SJCRH30 (cell line): Measurements from ENCODE around the gene RAMP1. TPM values are rescaled to one million over a fixed set of nuclear protein-coding genes. Genes with fewer than 3 reads are reported as not detected.
"Not testable (repeated sequence)": the region's sequence is repeated elsewhere in the genome, so short reads cannot be mapped to it uniquely, and the experiment has no call there.

Experiments used
- DNase-seq, 2 experiments: peaks; one replicate each; pipeline ENCODE4 v3.0.0-alpha.2; 2015 to 2020
- H3K27ac ChIP-seq: fragments of 250-450 bp; sonication (Bioruptor Pico); 2 replicates; pipeline ENCODE4 v1.5.1; 2020; ENCODE audit warnings: mild to moderate bottlenecking, moderate library complexity
- H3K27me3 ChIP-seq: fragments of 250-450 bp; sonication (Bioruptor Pico); 2 replicates; pipeline ENCODE4 v1.5.1; 2020; ENCODE audit warnings: mild to moderate bottlenecking, moderate library complexity
- H3K36me3 ChIP-seq: fragments of 250-450 bp; sonication (Bioruptor Pico); 2 replicates; pipeline ENCODE4 v1.5.1; 2020; ENCODE audit warnings: mild to moderate bottlenecking, moderate library complexity
- H3K4me1 ChIP-seq: fragments of 250-450 bp; sonication (Bioruptor Pico); 2 replicates; pipeline ENCODE4 v1.5.1; 2020; ENCODE audit warnings: mild to moderate bottlenecking, moderate library complexity
- H3K4me3 ChIP-seq: fragments of 250-450 bp; sonication (Bioruptor Pico); 2 replicates; pipeline ENCODE4 v1.5.1; 2020; ENCODE audit warnings: mild to moderate bottlenecking, moderate library complexity
- H3K9me3 ChIP-seq: fragments of 250-450 bp; sonication (Bioruptor Pico); replicated peaks from 2 replicates; pipeline ENCODE4 v1.5.1; 2020; ENCODE audit warnings: mild to moderate bottlenecking, moderate library complexity
- total RNA-seq: library from RNA; depleted of rRNA; stranded (reverse); fragments of >200 nt; shearing (Covaris generic); gene quantifications from 2 replicates; pipeline ENCODE4 v1.2.3, GENCODE V29; 2014; rRNA removed

The RAMP1 gene
- total RNA-seq = not detected in 2 replicates

DNA sequence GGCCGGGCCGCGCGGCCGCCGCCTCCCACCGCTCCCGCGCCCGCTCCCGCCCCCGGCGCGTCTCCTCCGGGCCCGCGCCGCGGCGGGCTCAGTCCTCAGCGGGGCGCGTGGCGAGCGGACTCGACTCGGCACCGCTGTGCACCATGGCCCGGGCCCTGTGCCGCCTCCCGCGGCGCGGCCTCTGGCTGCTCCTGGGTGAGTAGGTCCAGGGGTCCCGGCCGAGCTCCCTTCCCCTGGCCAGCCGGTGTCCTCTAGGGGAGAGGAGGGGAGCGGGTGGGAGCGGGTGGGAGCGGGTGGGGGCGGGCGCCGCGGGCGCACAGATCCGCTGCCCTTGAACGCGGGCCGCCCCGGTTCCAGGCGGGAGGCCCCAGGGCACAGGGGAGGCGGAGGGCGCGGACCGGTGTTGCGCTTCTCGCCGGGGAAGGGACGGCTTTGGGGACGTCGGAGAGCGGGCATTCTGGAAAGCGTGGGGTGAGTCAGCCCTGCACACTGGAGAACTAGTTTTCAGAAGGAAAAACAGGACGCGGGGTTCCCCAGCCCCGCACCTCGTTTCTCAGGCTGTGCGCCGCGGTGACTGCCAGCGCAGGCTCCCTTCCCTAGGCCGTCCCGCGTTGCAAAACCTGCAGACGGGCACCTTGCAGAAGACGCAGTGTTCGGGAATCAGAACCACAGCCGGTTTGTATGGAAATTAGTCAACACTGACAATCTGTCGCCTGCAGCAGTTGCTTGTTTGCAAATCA is at the start of gene RAMP1:
TSS of gene RAMP1 (plus strand) at position 91 of the 740 bp plus-strand sequence. CDS start at position 144, 53 bp downstream.
- H3K27ac ChIP-seq = no peak within 1 kb of the TSS
- H3K4me1 ChIP-seq = peaks cover 17% of the 10 kb centered on the region
- H3K36me3 ChIP-seq = no peaks in the 10 kb centered on the region
- H3K4me3 ChIP-seq = no peak within 1 kb of the TSS
- no peaks in the 10 kb centered on the region for H3K9me3 ChIP-seq
- DNase-seq = no peak
- H3K27me3 ChIP-seq = no peaks in the 10 kb centered on the region

- Histone ChIP-seq H3K4me1 (no peaks in the 10 kb centered on the region), H3K36me3 (no peaks in the 10 kb centered on the region), H3K27ac (no peak overlapping the region), H3K9me3 (no peaks in the 10 kb centered on the region), H3K4me3 (no peak overlapping the region), H3K27me3 (peaks cover 7% of the 10 kb centered on the region; the same call in 1 of the 2 replicates)
- DNase-seq = no peak
These were observed 43.8 kb upstream of the RAMP1 start for GRCh38 chr2:237815637-237816036.

DNA sequence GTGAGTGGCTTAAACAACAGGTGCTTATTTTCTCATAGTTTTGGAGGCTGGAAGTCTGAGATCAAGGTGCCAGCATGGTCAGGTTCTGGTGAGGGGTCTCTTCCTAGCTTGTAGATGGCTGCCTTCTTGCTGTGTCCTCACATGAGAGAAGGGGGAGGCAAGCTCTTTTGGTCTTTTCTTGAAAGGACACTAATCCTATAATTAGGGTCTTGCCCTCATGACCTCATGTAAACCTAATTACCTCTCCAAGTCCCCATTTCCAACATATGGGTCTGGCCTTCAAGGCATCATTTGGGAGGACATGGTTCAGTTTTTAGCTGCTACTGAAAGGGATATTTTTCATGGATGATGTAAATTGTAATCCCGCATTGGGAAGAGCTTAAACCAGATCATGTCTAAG is 42.9 kb upstream of the RAMP1 start:
- Histone ChIP-seq H3K9me3 (no peaks in the 10 kb centered on the region), H3K4me1 (no peaks in the 10 kb centered on the region), H3K27ac (no peak overlapping the region), H3K27me3 (peaks cover 7% of the 10 kb centered on the region; the same call in 1 of the 2 replicates), H3K36me3 (no peaks in the 10 kb centered on the region), H3K4me3 (no peak overlapping the region)
- DNase-seq = no peak

GRCh38 chr2:237818066-237818473 is 41.4 kb upstream of the RAMP1 start:
- DNase-seq = no peak
- Histone ChIP-seq H3K9me3 (no peaks in the 10 kb centered on the region), H3K36me3 (no peaks in the 10 kb centered on the region), H3K27ac (no peak overlapping the region), H3K4me1 (no peaks in the 10 kb centered on the region), H3K27me3 (peaks cover 7% of the 10 kb centered on the region; the same call in 1 of the 2 replicates), H3K4me3 (no peak overlapping the region)

DNA sequence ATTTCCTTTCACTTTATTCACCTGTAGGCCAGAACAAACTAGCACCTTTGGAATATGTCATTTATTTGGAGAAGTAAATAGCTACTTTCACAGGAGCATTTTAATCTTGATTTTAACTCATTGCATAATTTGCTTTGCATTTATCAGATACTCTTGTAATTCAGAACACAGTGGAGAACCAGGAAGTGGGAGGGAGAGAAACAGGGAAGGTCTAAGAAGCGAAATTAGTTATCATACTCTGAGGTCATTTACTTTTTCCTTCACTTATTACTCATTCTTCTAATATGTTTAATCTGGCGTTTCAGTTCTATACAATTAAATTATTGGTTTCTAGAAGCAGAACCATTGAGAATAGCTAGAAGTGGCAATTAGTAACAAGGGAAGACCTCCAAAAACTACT is 40.2 kb upstream of the RAMP1 start:
- H3K4me3 ChIP-seq = no peak overlapping the region
- DNase-seq = no peak
- no peak overlapping the region for H3K27ac ChIP-seq
- no peaks in the 10 kb centered on the region for H3K36me3 ChIP-seq
- H3K4me1 ChIP-seq = no peaks in the 10 kb centered on the region
- H3K27me3 ChIP-seq = peaks cover 9% of the 10 kb centered on the region; the same call in 1 of the 2 replicates
- H3K9me3 ChIP-seq = no peaks in the 10 kb centered on the region

GRCh38 chr2:237820421-237820820 is 39.0 kb upstream of the RAMP1 start:
- no peak for DNase-seq
- no peak overlapping the region for H3K4me3 ChIP-seq
- peaks cover 13% of the 10 kb centered on the region; the same call in 1 of the 2 replicates for H3K27me3 ChIP-seq

GRCh38 chr2:237823544-237823943 is 35.9 kb upstream of the RAMP1 start:
- H3K9me3 ChIP-seq = no peaks in the 10 kb centered on the region
- peaks cover 9% of the 10 kb centered on the region; the same call in 1 of the 2 replicates for H3K27me3 ChIP-seq
- no peaks in the 10 kb centered on the region for H3K36me3 ChIP-seq
- no peak overlapping the region for H3K27ac ChIP-seq
- no peak overlapping the region for H3K4me3 ChIP-seq
- no peaks in the 10 kb centered on the region for H3K4me1 ChIP-seq
- DNase-seq = no peak

More at GRCh38 chr2:237820421-237820820, 39.0 kb upstream of the RAMP1 start:
- Histone ChIP-seq H3K9me3 (no peaks in the 10 kb centered on the region), H3K27ac (no peak overlapping the region), H3K36me3 (no peaks in the 10 kb centered on the region), H3K4me1 (no peaks in the 10 kb centered on the region)

DNA sequence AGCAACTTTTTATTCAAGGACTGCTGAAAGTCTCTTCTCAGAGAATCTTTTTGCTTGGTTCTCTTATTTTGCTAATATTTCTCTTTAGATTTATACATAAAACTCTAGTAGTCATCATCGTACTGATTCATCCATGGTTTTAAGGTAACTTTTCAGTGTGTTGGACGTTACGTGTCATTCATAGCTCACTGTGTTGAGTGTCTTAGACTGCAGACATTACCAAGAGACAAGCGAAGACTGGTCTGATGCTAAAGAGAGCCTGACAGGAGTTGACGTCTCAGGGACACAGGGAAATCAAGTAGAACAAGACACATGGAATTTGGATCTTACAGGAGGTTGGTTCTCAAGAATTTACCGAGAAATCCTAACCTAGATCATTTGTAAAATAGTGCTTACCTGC is 35.3 kb upstream of the RAMP1 start:
- DNase-seq = no peak
- no peaks in the 10 kb centered on the region for H3K36me3 ChIP-seq
- H3K27me3 ChIP-seq = peaks cover 9% of the 10 kb centered on the region; the same call in 1 of the 2 replicates
- no peak overlapping the region for H3K27ac ChIP-seq
- no peaks in the 10 kb centered on the region for H3K9me3 ChIP-seq
- no peaks in the 10 kb centered on the region for H3K4me1 ChIP-seq
- no peak overlapping the region for H3K4me3 ChIP-seq

DNA sequence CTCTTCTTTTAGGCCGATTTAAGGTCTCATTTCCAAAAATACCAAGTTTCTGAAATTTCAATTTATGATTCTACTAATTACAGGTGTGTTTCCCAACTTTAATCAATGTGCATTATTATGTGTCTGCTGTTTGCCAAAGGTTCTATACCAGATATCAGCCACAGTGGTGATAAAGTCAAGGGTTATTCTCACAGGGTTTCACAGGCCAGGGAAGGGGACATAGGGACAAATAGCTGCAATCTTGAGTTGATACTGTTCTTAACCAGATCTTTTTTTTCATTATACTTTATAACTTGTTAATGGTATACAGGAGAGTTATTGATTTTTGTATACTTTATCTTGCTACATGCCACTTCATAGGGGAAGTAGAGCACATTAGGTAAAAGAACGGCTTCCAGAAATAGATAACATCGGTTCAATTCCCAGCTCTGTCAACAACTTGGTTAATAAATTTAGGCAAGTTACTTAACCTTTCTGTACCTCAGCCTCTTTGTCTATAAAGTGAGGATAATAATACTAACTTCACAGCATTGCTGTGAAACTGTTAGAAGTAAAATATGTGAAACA is 31.9 kb upstream of the RAMP1 start:
- Histone ChIP-seq H3K4me3 (no peak overlapping the region), H3K27me3 (peaks cover 9% of the 10 kb centered on the region; the same call in 1 of the 2 replicates), H3K4me1 (no peaks in the 10 kb centered on the region), H3K9me3 (no peaks in the 10 kb centered on the region), H3K27ac (no peak overlapping the region), H3K36me3 (no peaks in the 10 kb centered on the region)
- DNase-seq = no peak

GRCh38 chr2:237830522-237830921 is 28.9 kb upstream of the RAMP1 start:
- Histone ChIP-seq H3K27me3 (peaks cover 3% of the 10 kb centered on the region; the same call in 1 of the 2 replicates), H3K27ac (no peak overlapping the region), H3K36me3 (no peaks in the 10 kb centered on the region), H3K4me1 (no peaks in the 10 kb centered on the region), H3K4me3 (no peak overlapping the region), H3K9me3 (no peaks in the 10 kb centered on the region)
- DNase-seq = no peak

DNA sequence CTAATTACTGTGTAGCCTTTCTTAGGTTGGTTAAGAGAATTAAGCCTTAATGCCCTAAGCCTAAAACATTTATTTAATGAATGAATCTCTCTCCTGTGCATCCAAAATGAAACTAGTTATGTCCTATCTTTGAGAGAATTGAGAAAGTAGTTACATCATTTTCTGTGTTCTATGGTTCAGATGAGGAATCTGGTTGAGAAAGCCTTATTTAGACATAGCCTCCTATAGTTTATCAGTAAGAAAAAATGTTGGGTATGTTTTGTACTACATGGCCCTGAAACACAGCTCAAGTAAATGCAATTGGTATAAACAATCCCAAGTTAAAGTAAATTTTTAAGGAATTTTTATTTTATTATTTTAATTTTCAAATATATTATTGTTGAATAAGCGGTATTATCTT is 25.9 kb upstream of the RAMP1 start:
- Histone ChIP-seq H3K9me3 (no peaks in the 10 kb centered on the region), H3K4me1 (no peaks in the 10 kb centered on the region), H3K36me3 (no peaks in the 10 kb centered on the region), H3K27ac (no peak overlapping the region), H3K27me3 (no peaks in the 10 kb centered on the region), H3K4me3 (no peak overlapping the region)
- no peak for DNase-seq

DNA sequence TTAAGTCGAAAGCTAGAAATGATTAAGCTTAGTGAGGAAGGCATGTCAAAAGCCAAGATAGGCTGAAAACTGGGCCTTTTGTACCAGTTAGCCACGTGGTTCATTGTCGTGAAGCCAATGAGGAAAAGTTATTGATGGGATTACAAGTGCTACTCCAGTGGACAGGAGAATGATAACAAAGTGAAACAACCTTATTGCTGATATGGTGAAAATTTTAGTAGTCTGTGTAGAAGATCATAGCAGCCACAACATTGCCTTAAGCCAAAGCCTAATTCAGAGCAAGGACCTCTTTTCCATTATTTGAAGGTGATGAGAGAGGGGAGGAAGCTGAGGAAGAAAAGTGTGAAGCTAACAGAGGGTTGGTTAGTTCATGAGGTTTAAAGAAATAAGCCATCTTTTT is 24.1 kb upstream of the RAMP1 start:
- no peaks in the 10 kb centered on the region for H3K4me1 ChIP-seq
- H3K27ac ChIP-seq = no peak overlapping the region
- no peak for DNase-seq
- H3K4me3 ChIP-seq = no peak overlapping the region
- H3K27me3 ChIP-seq = no peaks in the 10 kb centered on the region
- no peaks in the 10 kb centered on the region for H3K36me3 ChIP-seq
- H3K9me3 ChIP-seq = no peaks in the 10 kb centered on the region

- no peaks in the 10 kb centered on the region for H3K27me3 ChIP-seq
- H3K4me3 ChIP-seq = no peak overlapping the region
- no peak overlapping the region for H3K27ac ChIP-seq
- H3K4me1 ChIP-seq = no peaks in the 10 kb centered on the region; the same call in 1 of the 2 replicates
- H3K9me3 ChIP-seq = peaks cover 5% of the 10 kb centered on the region; the same call in 1 of the 2 replicates
- no peaks in the 10 kb centered on the region for H3K36me3 ChIP-seq
- DNase-seq = no peak
These were observed 18.4 kb upstream of the RAMP1 start for GRCh38 chr2:237841051-237841450.

DNA sequence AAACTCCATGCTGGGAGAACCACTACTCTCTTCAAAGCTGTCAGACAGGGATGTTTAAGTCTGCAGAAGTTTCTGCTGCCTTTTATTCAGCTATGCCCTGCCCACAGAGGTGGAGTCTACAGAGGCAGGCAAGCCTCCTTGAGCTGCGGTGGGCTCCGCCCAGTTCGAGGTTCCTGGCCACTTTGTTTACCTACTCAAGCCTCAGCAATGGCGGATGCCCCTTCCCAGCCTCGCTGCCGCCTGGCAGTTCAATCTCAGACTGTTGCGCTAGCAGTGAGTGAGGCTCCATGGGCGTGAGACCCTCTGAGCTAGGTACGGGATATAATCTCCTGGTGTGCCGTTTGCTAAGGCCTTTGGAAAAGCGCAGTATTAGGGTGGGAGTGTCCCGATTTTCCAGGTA is 10.5 kb upstream of the RAMP1 start:
- not testable (repeated sequence) for H3K4me1 ChIP-seq, DNase-seq, H3K4me3 ChIP-seq, H3K27me3 ChIP-seq, H3K27ac ChIP-seq, H3K9me3 ChIP-seq, H3K36me3 ChIP-seq

GRCh38 chr2:237854295-237854694 is 5.1 kb upstream of the RAMP1 start:
- Histone ChIP-seq H3K27ac (no peak overlapping the region), H3K4me1 (peaks cover 8% of the 10 kb centered on the region), H3K27me3 (peaks cover 11% of the 10 kb centered on the region), H3K4me3 (no peak overlapping the region), H3K36me3 (no peaks in the 10 kb centered on the region), H3K9me3 (no peaks in the 10 kb centered on the region; the same call in 1 of the 2 replicates)
- DNase-seq = no peak
